IMR-90 (cell line): Measurements from ENCODE around the gene GOLGA6A. TPM values are rescaled to one million over a fixed set of nuclear protein-coding genes. Genes with fewer than 3 reads are reported as not detected.

Experiments used
- ATAC-seq: fragments of 200-7000 bp; cut with Tn5 transposase; 2 replicates; pipeline ENCODE4 v1.9.1; 2020; ENCODE audit warnings: low read depth, mild to moderate bottlenecking, moderate library complexity
- BruUV-seq: library from RNA; stranded (reverse); fragments of 400-500 nt; replicated peaks from 2 replicates; lab custom pipeline; 2021; lab: Mats Ljungman, UMichigan
- CTCF ChIA-PET: fragments of 300-600 bp; formaldehyde crosslinking; extraction: SDS; loops from one replicate; lab custom pipeline; 2021; ENCODE audit warnings: antibody characterized with exemption; lab: Yijun Ruan, JAX
- POLR2A ChIA-PET: fragments of 300-600 bp; sonication (Branson Sonifier 250); formaldehyde crosslinking; loops from one replicate; lab custom pipeline; 2022; ENCODE audit warnings: antibody characterized with exemption; ENCODE audit not compliant: unreplicated experiment; lab: Charles Lee
- DNase-seq: peaks from one replicate; pipeline ENCODE4 v3.0.0; 2013
- H2AFZ ChIP-seq: replicated peaks from 2 replicates; pipeline ENCODE3; 2013; ENCODE audit warnings: low read length, mild to moderate bottlenecking; ENCODE audit not compliant: poor library complexity
- H2AK5ac ChIP-seq: 2 replicates; pipeline ENCODE4 v1.6.1; 2013; ENCODE audit warnings: low read depth, low read length, inconsistent platforms
- H2AK9ac ChIP-seq: replicated peaks from 2 replicates; pipeline ENCODE3; 2013; ENCODE audit warnings: mild to moderate bottlenecking, low read depth, low read length, moderate library complexity; ENCODE audit not compliant: poor library complexity
- H2BK120ac ChIP-seq: 2 replicates; pipeline ENCODE4 v1.6.1; 2013; ENCODE audit warnings: low read depth, low read length, inconsistent platforms
- H2BK15ac ChIP-seq: 3 replicates; pipeline ENCODE4 v1.6.1; 2013; ENCODE audit warnings: low read depth, low read length, inconsistent platforms
- H2BK20ac ChIP-seq: 2 replicates; pipeline ENCODE4 v1.6.1; 2013; ENCODE audit warnings: low read depth, mild to moderate bottlenecking, inconsistent platforms, low read length, moderate library complexity
- H2BK5ac ChIP-seq: 2 replicates; pipeline ENCODE4 v1.6.1; 2013; ENCODE audit warnings: mild to moderate bottlenecking, low read depth, low read length, inconsistent platforms; ENCODE audit not compliant: poor library complexity, severe bottlenecking
- H3K14ac ChIP-seq: replicated peaks from 2 replicates; pipeline ENCODE4 v1.6.1; 2013; ENCODE audit warnings: low read depth, low read length, inconsistent platforms
- H3K18ac ChIP-seq: 2 replicates; pipeline ENCODE4 v1.6.1; 2013; ENCODE audit warnings: low read depth, low read length, control low read depth
- H3K23ac ChIP-seq: 2 replicates; pipeline ENCODE4 v1.6.1; 2013; ENCODE audit warnings: low read depth, low read length, inconsistent platforms
- H3K27ac ChIP-seq: 2 replicates; pipeline ENCODE4 v1.5.1; 2013; ENCODE audit warnings: mild to moderate bottlenecking, control low read depth, low read length; ENCODE audit not compliant: insufficient read depth
- H3K27me3 ChIP-seq: 2 replicates; pipeline ENCODE4 v1.6.1; 2013; ENCODE audit warnings: low read length; ENCODE audit not compliant: control insufficient read depth, insufficient read depth
- H3K36me3 ChIP-seq: 2 replicates; pipeline ENCODE4 v1.6.1; 2013; ENCODE audit warnings: low read length, mixed read lengths; ENCODE audit not compliant: control insufficient read depth, insufficient read depth
- H3K4ac ChIP-seq: 2 replicates; pipeline ENCODE4 v1.6.1; 2013; ENCODE audit warnings: low read depth, low read length, inconsistent platforms
- H3K4me1 ChIP-seq: 2 replicates; pipeline ENCODE4 v1.6.1; 2013; ENCODE audit warnings: low read length, mixed read lengths; ENCODE audit not compliant: control insufficient read depth, insufficient read depth
- H3K4me2 ChIP-seq: 2 replicates; pipeline ENCODE4 v1.6.1; 2013; ENCODE audit warnings: low read depth, mild to moderate bottlenecking, control low read depth, low read length, moderate library complexity
- H3K4me3 ChIP-seq: 2 replicates; pipeline ENCODE4 v1.5.1; 2013; ENCODE audit warnings: low read depth, mild to moderate bottlenecking, control low read depth, low read length, moderate library complexity; ENCODE audit not compliant: insufficient read depth
- H3K56ac ChIP-seq: 2 replicates; pipeline ENCODE4 v1.6.1; 2013; ENCODE audit warnings: low read length, inconsistent platforms; ENCODE audit not compliant: insufficient read depth; ENCODE audit errors: extremely low read depth
- H3K79me1 ChIP-seq, 2 experiments: 2 replicates each; pipeline ENCODE4 v1.6.1; 2013; ENCODE audit warnings: low read length in 2 of 2, inconsistent platforms in 1 of 2, low read depth in 1 of 2
- H3K9ac ChIP-seq: 2 replicates; pipeline ENCODE4 v1.6.1; 2013; ENCODE audit warnings: low read depth, low read length, control low read depth
- H3K9me1 ChIP-seq: 2 replicates; pipeline ENCODE4 v1.6.1; 2013; ENCODE audit warnings: low read length, inconsistent platforms; ENCODE audit not compliant: insufficient read depth
- H3K9me3 ChIP-seq: 2 replicates; pipeline ENCODE4 v1.6.1; 2013; ENCODE audit warnings: low read length; ENCODE audit not compliant: control insufficient read depth, insufficient read depth
- H4K20me1 ChIP-seq: 2 replicates; pipeline ENCODE4 v1.6.1; 2013; ENCODE audit warnings: low read length, inconsistent platforms; ENCODE audit not compliant: insufficient read depth
- H4K5ac ChIP-seq: 2 replicates; pipeline ENCODE4 v1.6.1; 2013; ENCODE audit warnings: mild to moderate bottlenecking, low read depth, low read length, control low read depth
- H4K8ac ChIP-seq, 2 experiments: 2 replicates each; pipeline ENCODE4 v1.6.1; 2013; ENCODE audit warnings: low read depth in 2 of 2, low read length in 2 of 2, control low read depth in 1 of 2, inconsistent platforms in 1 of 2
- H4K91ac ChIP-seq: 2 replicates; pipeline ENCODE4 v1.6.1; 2013; ENCODE audit warnings: low read depth, low read length, inconsistent platforms; ENCODE audit not compliant: insufficient read depth
- BHLHE40 ChIP-seq: fragments of 150-350 bp; IDR thresholded peaks from 2 replicates; pipeline ENCODE4 v1.6.1; 2016; ENCODE audit warnings: mild to moderate bottlenecking, low read depth, low read length
- CEBPB ChIP-seq: IDR thresholded peaks from 2 replicates; pipeline ENCODE4 v1.6.1; 2012; ENCODE audit warnings: low read depth, low read length, improper control_type of control experiment
- CHD1 ChIP-seq: IDR thresholded peaks from 2 replicates; pipeline ENCODE4 v1.6.1; 2012; ENCODE audit warnings: low read depth, low read length, improper control_type of control experiment
- ELK1 ChIP-seq: fragments of 150-350 bp; IDR thresholded peaks from 2 replicates; pipeline ENCODE4 v1.6.1; 2016; ENCODE audit warnings: low read depth, mild to moderate bottlenecking, low read length, moderate library complexity, borderline replicate concordance
- MAFK ChIP-seq: IDR thresholded peaks from 2 replicates; pipeline ENCODE4 v1.6.1; 2012; ENCODE audit warnings: low read depth, low read length, improper control_type of control experiment
- MAZ ChIP-seq: IDR thresholded peaks from 2 replicates; pipeline ENCODE4 v1.6.1; 2012; ENCODE audit warnings: low read depth, mild to moderate bottlenecking, low read length, improper control_type of control experiment, moderate library complexity, borderline replicate concordance
- MXI1 ChIP-seq: IDR thresholded peaks from 2 replicates; pipeline ENCODE4 v1.6.1; 2012; ENCODE audit warnings: low read depth, mild to moderate bottlenecking, low read length, moderate library complexity, borderline replicate concordance
- NFE2L2 ChIP-seq: fragments of 150-350 bp; IDR thresholded peaks from 2 replicates; pipeline ENCODE4 v1.6.1; 2016; ENCODE audit warnings: low read depth, mild to moderate bottlenecking, low read length
- POLR2A ChIP-seq: IDR thresholded peaks from 2 replicates; pipeline ENCODE4 v1.6.1; 2012; ENCODE audit warnings: mild to moderate bottlenecking, low read depth, low read length
- RAD21 ChIP-seq: IDR thresholded peaks from 2 replicates; pipeline ENCODE4 v1.6.1; 2012; ENCODE audit warnings: low read length, improper control_type of control experiment
- RCOR1 ChIP-seq: IDR thresholded peaks from 2 replicates; pipeline ENCODE4 v1.6.1; 2012; ENCODE audit warnings: mild to moderate bottlenecking, low read length, improper control_type of control experiment; ENCODE audit not compliant: insufficient replicate concordance
- RFX5 ChIP-seq: IDR thresholded peaks from 2 replicates; pipeline ENCODE4 v1.8.0; 2012; ENCODE audit warnings: low read depth, mild to moderate bottlenecking, low read length, moderate library complexity
- SMC3 ChIP-seq: fragments of 150-350 bp; IDR thresholded peaks from 2 replicates; pipeline ENCODE4 v1.6.1; 2016; ENCODE audit warnings: low read depth, mild to moderate bottlenecking, antibody characterized with exemption, low read length, moderate library complexity
- WGBS, 2 experiments: methylation state at CpG; one replicate each; pipeline versions ENCODE4 v1.1.5 to v1.1.7; 2013; ENCODE audit warnings: missing lambda C conversion rate in 2 of 2; ENCODE audit not compliant: insufficient read length in 1 of 2; ENCODE audit errors: extremely low coverage in 2 of 2; 5-methylcytosine and 5-hydroxymethylcytosine counted together
- dilution Hi-C: fragments of 300-500 bp; cut with HindIII; formaldehyde crosslinking; loops from one replicate; pipeline ENCODE4 v1.14.3; 2018; ENCODE audit warnings: low sequenced_read_pairs; ENCODE audit not compliant: unreplicated experiment
- in situ Hi-C: fragments of 300-500 bp; cut with MboI; formaldehyde crosslinking; loops from 3 replicates; pipeline ENCODE4 v1.14.3; 2019; ENCODE audit warnings: low sequenced_read_pairs, inconsistent platforms, mixed read lengths
- intact Hi-C: fragments of 100-400 bp; cut with micrococcal nuclease; formaldehyde crosslinking; loops from 2 replicates; pipeline ENCODE4 v1.10.0; 2022
- polyA plus RNA-seq, 3 experiments: library from polyadenylated mRNA; depleted of rRNA; stranded (reverse); fragments of >200 nt; gene quantifications; 2 replicates each; pipeline ENCODE4 v1.2.3, GENCODE V29; 2012; ENCODE audit warnings: low replicate concordance in 1 of 3
- total RNA-seq: library from RNA; depleted of rRNA; stranded (reverse); fragments of >200 nt; gene quantifications from 2 replicates; pipeline ENCODE4 v1.2.3, GENCODE V29; 2012
- TF ChIP-seq, protein P1 (sequence below): conservative IDR thresholded peaks from 2 replicates; pipeline ENCODE4 v1.5.1; 2012; ENCODE audit warnings: mild to moderate bottlenecking, low read depth, low read length, improper control_type of control experiment
- TF ChIP-seq, protein P2 (sequence below): fragments of 150-350 bp; IDR thresholded peaks from 2 replicates; pipeline ENCODE4 v1.6.1; 2017; ENCODE audit warnings: mild to moderate bottlenecking, antibody characterized with exemption, low read length, low read depth

Gene GOLGA6A
- total and polyA plus RNA-seq, 2 of the 4 experiments (the other 2 are of a cell fraction), result not detected

DNA sequence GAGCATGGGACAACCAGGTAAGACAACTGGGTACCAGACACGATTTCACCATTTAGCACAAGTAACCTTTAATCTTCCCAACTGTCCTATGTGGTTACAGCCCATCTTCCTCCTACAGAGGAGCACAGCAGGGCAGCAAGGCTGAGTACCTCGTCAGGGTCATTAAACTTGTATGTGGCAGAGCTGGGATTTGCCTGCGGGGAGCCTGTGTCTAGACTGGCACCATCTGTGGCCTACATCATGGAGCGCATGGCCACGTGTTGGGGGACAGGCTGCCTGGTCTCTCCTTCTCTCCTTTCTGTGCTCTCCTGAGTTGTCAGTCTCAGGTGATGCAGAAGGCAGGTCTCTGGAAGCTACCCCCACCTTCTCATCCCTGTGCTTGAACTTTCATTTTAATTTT is 32.2 kb downstream of the GOLGA6A start:
- no peak overlapping the region for H3K56ac ChIP-seq
- no peaks in the 10 kb centered on the region for H4K20me1 ChIP-seq
- ChIA-PET CTCF (no interaction called here), POLR2A (no interaction called here)
- peak overlapping the region; percentile 91 for H2BK20ac ChIP-seq
- H3K23ac ChIP-seq, result peak overlapping the region; percentile 83; the same call in 1 of the 2 replicates
- peaks cover 32% of the 10 kb centered on the region for H3K4me1 ChIP-seq
- H3K79me1 ChIP-seq, result peaks cover 0 to 5% of the 10 kb centered on the region in 2 experiments; a peak in 2 of 4 replicates
- peak overlapping the region; percentile 100 for H2BK15ac ChIP-seq
- H3K18ac ChIP-seq, result peak overlapping the region; percentile 84
- H4K8ac ChIP-seq, result peak overlapping the region; percentile 86 to 90; a peak in 3 of 4 replicates
- peak overlapping the region; percentile 100 for H2AK5ac ChIP-seq
- H3K9ac ChIP-seq, result no peak overlapping the region
- peak overlapping the region; percentile 99 for H2BK5ac ChIP-seq
- intact Hi-C loops (loop anchor here (5.0 kb wide), 1 partner anchor 78 kb away; no protein-coding TSS in a partner anchor), in situ Hi-C loops (loop anchor here (5.0 kb wide), 1 partner anchor 272 kb away; no protein-coding TSS in a partner anchor), dilution Hi-C loops (no loop called here)
- peak overlapping the region; percentile 99 for H2BK120ac ChIP-seq
- TF ChIP-seq, protein P1, sequence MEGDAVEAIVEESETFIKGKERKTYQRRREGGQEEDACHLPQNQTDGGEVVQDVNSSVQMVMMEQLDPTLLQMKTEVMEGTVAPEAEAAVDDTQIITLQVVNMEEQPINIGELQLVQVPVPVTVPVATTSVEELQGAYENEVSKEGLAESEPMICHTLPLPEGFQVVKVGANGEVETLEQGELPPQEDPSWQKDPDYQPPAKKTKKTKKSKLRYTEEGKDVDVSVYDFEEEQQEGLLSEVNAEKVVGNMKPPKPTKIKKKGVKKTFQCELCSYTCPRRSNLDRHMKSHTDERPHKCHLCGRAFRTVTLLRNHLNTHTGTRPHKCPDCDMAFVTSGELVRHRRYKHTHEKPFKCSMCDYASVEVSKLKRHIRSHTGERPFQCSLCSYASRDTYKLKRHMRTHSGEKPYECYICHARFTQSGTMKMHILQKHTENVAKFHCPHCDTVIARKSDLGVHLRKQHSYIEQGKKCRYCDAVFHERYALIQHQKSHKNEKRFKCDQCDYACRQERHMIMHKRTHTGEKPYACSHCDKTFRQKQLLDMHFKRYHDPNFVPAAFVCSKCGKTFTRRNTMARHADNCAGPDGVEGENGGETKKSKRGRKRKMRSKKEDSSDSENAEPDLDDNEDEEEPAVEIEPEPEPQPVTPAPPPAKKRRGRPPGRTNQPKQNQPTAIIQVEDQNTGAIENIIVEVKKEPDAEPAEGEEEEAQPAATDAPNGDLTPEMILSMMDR, result no peak
- TF ChIP-seq NFE2L2, result no peak
- no peak for TF ChIP-seq RAD21
- TF ChIP-seq MAZ, result no peak
- no peak for TF ChIP-seq CEBPB
- TF ChIP-seq POLR2A, result no peak
- no peak for TF ChIP-seq RCOR1
- TF ChIP-seq, protein P2, sequence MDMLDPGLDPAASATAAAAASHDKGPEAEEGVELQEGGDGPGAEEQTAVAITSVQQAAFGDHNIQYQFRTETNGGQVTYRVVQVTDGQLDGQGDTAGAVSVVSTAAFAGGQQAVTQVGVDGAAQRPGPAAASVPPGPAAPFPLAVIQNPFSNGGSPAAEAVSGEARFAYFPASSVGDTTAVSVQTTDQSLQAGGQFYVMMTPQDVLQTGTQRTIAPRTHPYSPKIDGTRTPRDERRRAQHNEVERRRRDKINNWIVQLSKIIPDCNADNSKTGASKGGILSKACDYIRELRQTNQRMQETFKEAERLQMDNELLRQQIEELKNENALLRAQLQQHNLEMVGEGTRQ, result no peak
- no peak for TF ChIP-seq SMC3
- no peak for TF ChIP-seq BHLHE40
- no peak for TF ChIP-seq ELK1
- TF ChIP-seq MXI1, result no peak
- no peak for TF ChIP-seq RFX5
- TF ChIP-seq MAFK, result no peak
- no peak for TF ChIP-seq CHD1
- H3K27ac ChIP-seq, result peak overlapping the region; percentile 72; the same call in 1 of the 2 replicates
- WGBS, 2 experiments, result 100% methylated on average over 1 of the region's 5 CpGs; no CpG with 5 or more reads in 1 of the 2 experiments
- no TSS peak for BruUV-seq
- H2AFZ ChIP-seq, result peak overlapping the region; percentile 70
- peak overlapping the region; percentile 86 for H2AK9ac ChIP-seq
- no peaks in the 10 kb centered on the region for H3K9me3 ChIP-seq
- DNase-seq (no peak), ATAC-seq (no peak)
- H3K27me3 ChIP-seq, result no peaks in the 10 kb centered on the region
- H4K5ac ChIP-seq, result peak overlapping the region; percentile 9
- no peak overlapping the region for H3K4me2 ChIP-seq
- peaks cover 19% of the 10 kb centered on the region for H3K9me1 ChIP-seq
- peak overlapping the region; percentile 90 for H4K91ac ChIP-seq
- H3K4ac ChIP-seq, result peak overlapping the region; percentile 97
- H3K4me3 ChIP-seq, result no peak overlapping the region
- H3K36me3 ChIP-seq, result no peaks in the 10 kb centered on the region
- peak overlapping the region; percentile 91 for H3K14ac ChIP-seq
